H9 (cell line): Measurements from ENCODE around the gene LRCH1. TPM values are rescaled to one million over a fixed set of nuclear protein-coding genes. Genes with fewer than 3 reads are reported as not detected.

Experiments
- DNase-seq: peaks from one replicate; pipeline ENCODE4 v3.0.0-alpha.2; 2017
- H2AFZ ChIP-seq: one replicate; pipeline ENCODE4 v1.6.1; 2013; ENCODE audit warnings: mild to moderate bottlenecking, low read length, control low read depth, moderate library complexity
- H2AK5ac ChIP-seq: 2 replicates; pipeline ENCODE4 v1.6.1; 2013; ENCODE audit warnings: low read length, control low read depth, mixed read lengths; ENCODE audit not compliant: insufficient read length
- H2BK120ac ChIP-seq: one replicate; pipeline ENCODE4 v1.6.1; 2013; ENCODE audit warnings: low read depth, mild to moderate bottlenecking, low read length, control low read depth, inconsistent platforms; ENCODE audit not compliant: poor library complexity, severe bottlenecking
- H2BK12ac ChIP-seq: 2 replicates; pipeline ENCODE4 v1.6.1; 2013; ENCODE audit warnings: low read length, control low read depth, mixed read lengths, low read depth; ENCODE audit not compliant: insufficient read length
- H2BK15ac ChIP-seq: 2 replicates; pipeline ENCODE4 v1.6.1; 2013; ENCODE audit warnings: low read depth, low read length, control low read depth
- H2BK20ac ChIP-seq: one replicate; pipeline ENCODE4 v1.6.1; 2013; ENCODE audit warnings: low read depth, mild to moderate bottlenecking, low read length, control low read depth, inconsistent platforms; ENCODE audit not compliant: poor library complexity, severe bottlenecking
- H2BK5ac ChIP-seq: 2 replicates; pipeline ENCODE4 v1.6.1; 2013; ENCODE audit warnings: low read length, control low read depth, mixed read lengths; ENCODE audit not compliant: insufficient read length
- H3K14ac ChIP-seq: 2 replicates; pipeline ENCODE4 v1.6.1; 2013; ENCODE audit warnings: low read length, control low read depth; ENCODE audit not compliant: insufficient read depth
- H3K18ac ChIP-seq: 2 replicates; pipeline ENCODE4 v1.6.1; 2013; ENCODE audit warnings: low read depth, mild to moderate bottlenecking, mixed read lengths, low read length, control low read depth; ENCODE audit not compliant: insufficient read length
- H3K23ac ChIP-seq: 2 replicates; pipeline ENCODE4 v1.6.1; 2013; ENCODE audit warnings: low read length, control low read depth, mixed read lengths, low read depth; ENCODE audit not compliant: insufficient read length
- H3K23me2 ChIP-seq: 2 replicates; pipeline ENCODE4 v1.6.1; 2013; ENCODE audit warnings: low read depth, mild to moderate bottlenecking, mixed read lengths, low read length, control low read depth; ENCODE audit not compliant: insufficient read length, poor library complexity, severe bottlenecking
- H3K27ac ChIP-seq: 2 replicates; pipeline ENCODE4 v1.5.1; 2013; ENCODE audit warnings: low read length, control low read depth, mixed read lengths, low read depth; ENCODE audit not compliant: insufficient read length
- H3K27me3 ChIP-seq: 2 replicates; pipeline ENCODE4 v1.6.1; 2013; ENCODE audit warnings: low read length, control low read depth, inconsistent platforms; ENCODE audit not compliant: insufficient read depth
- H3K4ac ChIP-seq: 2 replicates; pipeline ENCODE4 v1.6.1; 2013; ENCODE audit warnings: low read depth, mild to moderate bottlenecking, control low read depth, inconsistent platforms, low read length, moderate library complexity
- H3K4me1 ChIP-seq: 2 replicates; pipeline ENCODE4 v1.6.1; 2013; ENCODE audit warnings: low read length, control low read depth, inconsistent platforms; ENCODE audit not compliant: insufficient read depth
- H3K4me2 ChIP-seq: 2 replicates; pipeline ENCODE4 v1.6.1; 2013; ENCODE audit warnings: low read length, control low read depth, mixed read lengths; ENCODE audit not compliant: insufficient read length, insufficient read depth
- H3K56ac ChIP-seq: 2 replicates; pipeline ENCODE4 v1.6.1; 2013; ENCODE audit warnings: low read depth, mild to moderate bottlenecking, mixed read lengths, low read length, control low read depth; ENCODE audit not compliant: insufficient read length
- H3K79me1 ChIP-seq: 2 replicates; pipeline ENCODE4 v1.6.1; 2013; ENCODE audit warnings: low read depth, mild to moderate bottlenecking, moderate library complexity, low read length, control low read depth, inconsistent platforms; ENCODE audit not compliant: insufficient read depth, poor library complexity, severe bottlenecking
- H3K79me2 ChIP-seq: 2 replicates; pipeline ENCODE4 v1.6.1; 2013; ENCODE audit warnings: low read length, control low read depth, inconsistent platforms; ENCODE audit not compliant: insufficient read depth
- H3K9ac ChIP-seq: 2 replicates; pipeline ENCODE4 v1.6.1; 2013; ENCODE audit warnings: low read length, control low read depth, mixed read lengths; ENCODE audit not compliant: insufficient read length; ENCODE audit errors: extremely low read depth
- H3K9me3 ChIP-seq: one replicate; pipeline ENCODE4 v1.6.1; 2013; ENCODE audit warnings: low read depth, low read length, inconsistent platforms; ENCODE audit not compliant: control insufficient read depth
- H3T11ph ChIP-seq: one replicate; pipeline ENCODE4 v1.6.1; 2013; ENCODE audit warnings: mild to moderate bottlenecking, low read length, control low read depth, inconsistent platforms
- H4K20me1 ChIP-seq: one replicate; pipeline ENCODE4 v1.6.1; 2013; ENCODE audit not compliant: control insufficient read depth, insufficient read length, insufficient read depth
- H4K5ac ChIP-seq: 2 replicates; pipeline ENCODE4 v1.6.1; 2013; ENCODE audit warnings: low read depth, mild to moderate bottlenecking, mixed read lengths, low read length, control low read depth; ENCODE audit not compliant: insufficient read length
- H4K8ac ChIP-seq: replicated peaks from 2 replicates; pipeline ENCODE4 v1.6.1; 2013; ENCODE audit warnings: low read length, control low read depth, mixed read lengths, low read depth; ENCODE audit not compliant: insufficient read length
- H4K91ac ChIP-seq: 2 replicates; pipeline ENCODE4 v1.6.1; 2013; ENCODE audit warnings: low read depth, mild to moderate bottlenecking, moderate library complexity, mixed read lengths, low read length, control low read depth; ENCODE audit not compliant: insufficient read length
- H3K27ac Mint-ChIP-seq, 3 experiments: 2 replicates in 2 of 3; 3 replicates in 1 of 3; pipeline ENCODE4 v1.8.0; 2020 to 2021; ENCODE audit warnings: mixed read lengths in 3 of 3, mild to moderate bottlenecking in 1 of 3, moderate library complexity in 1 of 3
- H3K27me3 Mint-ChIP-seq: 2 replicates; pipeline ENCODE4 v1.8.0; 2021; ENCODE audit warnings: low read depth, mild to moderate bottlenecking, moderate library complexity, mixed read lengths
- H3K36me3 Mint-ChIP-seq, 3 experiments: 2 replicates in 2 of 3; 3 replicates in 1 of 3; pipeline ENCODE4 v1.8.0; 2020 to 2021; ENCODE audit warnings: low read depth in 3 of 3, mixed read lengths in 3 of 3; ENCODE audit not compliant: insufficient read depth in 1 of 3
- H3K4me1 Mint-ChIP-seq, 2 experiments: 2 replicates each; pipeline ENCODE4 v1.8.0; 2020; ENCODE audit warnings: mixed read lengths in 2 of 2
- H3K4me3 Mint-ChIP-seq, 2 experiments: 2 replicates in 1 of 2; 3 replicates in 1 of 2; pipeline ENCODE4 v1.8.0; 2020 to 2021; ENCODE audit warnings: mild to moderate bottlenecking in 2 of 2, mixed read lengths in 2 of 2, moderate library complexity in 1 of 2
- H3K9me3 Mint-ChIP-seq, 2 experiments: 2 replicates in 1 of 2; 3 replicates in 1 of 2; pipeline ENCODE4 v1.8.0; 2020; ENCODE audit warnings: mild to moderate bottlenecking in 2 of 2, mixed read lengths in 2 of 2, moderate library complexity in 1 of 2
- WGBS: extraction: QIAGEN DNeasy Blood & Tissue Kit; methylation state at CpG from one replicate; pipeline ENCODE4 v1.1.7; 2013; ENCODE audit warnings: missing lambda C conversion rate, low lambda C conversion rate, mixed read lengths; ENCODE audit not compliant: insufficient read length; ENCODE audit errors: extremely low coverage; 5-methylcytosine and 5-hydroxymethylcytosine counted together
- total RNA-seq: library from RNA; stranded (reverse); gene quantifications from 2 replicates; pipeline ENCODE4 v1.2.1, GENCODE V29; 2021
- TF ChIP-seq, protein P1 (sequence below): fragments of 200-600 bp; sonication (generic); conservative IDR thresholded peaks from 3 replicates; pipeline ENCODE4 v1.8.0; 2021; ENCODE audit warnings: antibody characterized with exemption, mild to moderate bottlenecking

The LRCH1 gene
- total RNA-seq, 1 experiment from 2014 or later = 8.0 TPM

DNA sequence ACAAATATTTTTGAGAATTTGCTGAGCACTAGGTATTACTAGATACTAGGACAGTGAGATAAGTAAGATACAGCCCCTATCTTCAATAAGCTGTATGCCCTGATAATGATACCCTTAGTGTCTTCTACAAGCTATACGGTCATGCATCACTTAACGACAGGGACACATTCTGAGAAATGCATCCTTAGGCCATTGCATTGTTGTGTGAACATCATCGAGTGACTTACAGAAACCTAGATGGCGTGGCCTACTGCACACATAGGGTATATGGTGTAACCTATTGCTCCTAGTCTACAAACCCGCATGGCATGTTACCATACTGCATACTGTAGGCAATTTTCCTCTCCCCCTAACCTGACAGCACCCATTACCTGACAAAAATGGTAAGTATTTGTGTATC lies 64.9 kb downstream of the LRCH1 start:
- Histone ChIP-seq H2BK15ac (no peak overlapping the region), H3K79me1 (peaks cover 9% of the 10 kb centered on the region), H4K91ac (no peak overlapping the region), H3K4me1 (peaks cover 15% of the 10 kb centered on the region), H3K9ac (no peak overlapping the region), H3K27me3 (no peaks in the 10 kb centered on the region), H3K27ac (no peak overlapping the region), H4K8ac (no peak overlapping the region), H3K9me3 (no peaks in the 10 kb centered on the region), H3K23ac (no peak overlapping the region), H2BK5ac (no peak overlapping the region), H2AFZ (no peak overlapping the region), H3K4ac (no peak overlapping the region), H2BK120ac (no peak overlapping the region), H3K18ac (no peak overlapping the region), H3K4me2 (no peak overlapping the region), H2AK5ac (no peak overlapping the region), H2BK20ac (no peak overlapping the region), H3K79me2 (peaks cover 6% of the 10 kb centered on the region; the same call in 1 of the 2 replicates), H3K56ac (no peak overlapping the region), H4K5ac (no peak overlapping the region), H3T11ph (no peak overlapping the region), H4K20me1 (no peaks in the 10 kb centered on the region), H3K14ac (no peak overlapping the region), H3K23me2 (no peaks in the 10 kb centered on the region), H2BK12ac (no peak overlapping the region)
- Mint-ChIP-seq H3K36me3 (no peaks in the 10 kb centered on the region), H3K27ac (no peak overlapping the region), H3K4me3 (no peak overlapping the region), H3K9me3 (no peaks in the 10 kb centered on the region), H3K4me1 (peaks cover 45 to 61% of the 10 kb centered on the region in 2 experiments), H3K27me3 (no peaks in the 10 kb centered on the region)
- WGBS = no CpG with 5 or more reads among the region's 5 CpGs
- DNase-seq = no peak
- TF ChIP-seq, protein P1, sequence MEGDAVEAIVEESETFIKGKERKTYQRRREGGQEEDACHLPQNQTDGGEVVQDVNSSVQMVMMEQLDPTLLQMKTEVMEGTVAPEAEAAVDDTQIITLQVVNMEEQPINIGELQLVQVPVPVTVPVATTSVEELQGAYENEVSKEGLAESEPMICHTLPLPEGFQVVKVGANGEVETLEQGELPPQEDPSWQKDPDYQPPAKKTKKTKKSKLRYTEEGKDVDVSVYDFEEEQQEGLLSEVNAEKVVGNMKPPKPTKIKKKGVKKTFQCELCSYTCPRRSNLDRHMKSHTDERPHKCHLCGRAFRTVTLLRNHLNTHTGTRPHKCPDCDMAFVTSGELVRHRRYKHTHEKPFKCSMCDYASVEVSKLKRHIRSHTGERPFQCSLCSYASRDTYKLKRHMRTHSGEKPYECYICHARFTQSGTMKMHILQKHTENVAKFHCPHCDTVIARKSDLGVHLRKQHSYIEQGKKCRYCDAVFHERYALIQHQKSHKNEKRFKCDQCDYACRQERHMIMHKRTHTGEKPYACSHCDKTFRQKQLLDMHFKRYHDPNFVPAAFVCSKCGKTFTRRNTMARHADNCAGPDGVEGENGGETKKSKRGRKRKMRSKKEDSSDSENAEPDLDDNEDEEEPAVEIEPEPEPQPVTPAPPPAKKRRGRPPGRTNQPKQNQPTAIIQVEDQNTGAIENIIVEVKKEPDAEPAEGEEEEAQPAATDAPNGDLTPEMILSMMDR = no peak
